Mucosa of descending colon (tissue), 3 donors: ENCODE data around the gene VPS36. TPM values are rescaled to one million over a fixed set of nuclear protein-coding genes. Genes with fewer than 3 reads are reported as not detected.
"Not testable (repeated sequence)": the region's sequence is repeated elsewhere in the genome, so short reads cannot be mapped to it uniquely, and the experiment has no call there.

Experiments
- ATAC-seq: fragments of 200-7000 bp; cut with Tn5 transposase; one replicate; pipeline ENCODE4 v1.9.1; 2020; ENCODE audit warnings: mild to moderate bottlenecking, moderate library complexity
- DNase-seq, 3 donors: peaks; one replicate each; pipeline ENCODE4 v3.0.0-alpha.2; 2020
- H3K36me3 ChIP-seq: fragments of 200-600 bp; one replicate; pipeline ENCODE4 v1.8.0; 2021; ENCODE audit warnings: low read depth, mild to moderate bottlenecking
- H3K4me1 ChIP-seq: fragments of 200-600 bp; one replicate; pipeline ENCODE4 v1.8.0; 2021; ENCODE audit warnings: low read depth, mild to moderate bottlenecking
- H3K4me3 ChIP-seq: fragments of 200-600 bp; one replicate; pipeline ENCODE4 v1.8.0; 2021; ENCODE audit warnings: mild to moderate bottlenecking
- H3K9me3 ChIP-seq: fragments of 200-600 bp; one replicate; pipeline ENCODE4 v1.8.0; 2021; ENCODE audit warnings: mild to moderate bottlenecking
- intact Hi-C, 2 donors: fragments of 100-400 bp; cut with DNase I in 1 of 2; cut with micrococcal nuclease in 1 of 2; formaldehyde crosslinking; loops; one replicate each; pipeline versions ENCODE4 v1.11.0 to v1.11.1; 2022; cut with DNase I, micrococcal nuclease
- total RNA-seq, 3 donors: library from RNA; stranded (reverse); fragmentation: NEBNext Ultra II Directional in 2 of 3; extraction: Animal tissue kit (Norgen Biotek cat#: 25700) in 2 of 3; gene quantifications; one replicate each; pipeline versions ENCODE4 v1.2.1 to v1.2.4, GENCODE V29; 2021 to 2023
- TF ChIP-seq, protein P1 (sequence below): fragments of 200-600 bp; IDR thresholded peaks from one replicate; pipeline ENCODE4 v1.8.0; 2022; ENCODE audit warnings: antibody characterized with exemption, mild to moderate bottlenecking
- donor health status: DM: no; HTN: no; CAD: no; lungs with moderate emphysema.
- donor health status: DM: no; HTN: no; CAD: no.
- donor health status: DM: no; HTN: yes; CAD: no.

Gene VPS36
- total RNA-seq, 3 donors from 2014 or later, result 44.3 to 71.3 (median 58.1) TPM

DNA sequence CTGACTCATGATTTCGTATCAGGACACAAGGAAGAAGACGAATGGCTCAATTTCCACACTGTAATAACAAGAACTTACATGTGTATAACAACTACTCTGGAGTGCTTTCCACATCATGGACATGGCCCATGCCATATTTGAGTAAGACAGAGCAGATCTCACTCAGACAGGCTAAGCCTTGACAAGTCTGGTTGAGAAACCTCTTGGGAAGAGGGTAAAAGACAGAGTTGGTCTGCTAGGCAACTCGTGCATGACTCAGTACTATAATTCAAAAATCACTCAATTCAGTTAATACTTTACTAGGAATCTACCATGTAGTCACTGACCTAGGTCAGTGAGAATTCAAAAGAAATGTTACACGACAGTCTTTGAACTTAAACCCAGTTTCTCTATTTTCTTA is 38.8 kb downstream of the VPS36 start:
- ATAC-seq (no peak), DNase-seq (no peak)
- Histone ChIP-seq H3K36me3 (no peaks in the 10 kb centered on the region), H3K9me3 (no peaks in the 10 kb centered on the region), H3K4me3 (no peak overlapping the region), H3K4me1 (no peaks in the 10 kb centered on the region)
- intact Hi-C loops, result no loop called here
- TF ChIP-seq, protein P1, sequence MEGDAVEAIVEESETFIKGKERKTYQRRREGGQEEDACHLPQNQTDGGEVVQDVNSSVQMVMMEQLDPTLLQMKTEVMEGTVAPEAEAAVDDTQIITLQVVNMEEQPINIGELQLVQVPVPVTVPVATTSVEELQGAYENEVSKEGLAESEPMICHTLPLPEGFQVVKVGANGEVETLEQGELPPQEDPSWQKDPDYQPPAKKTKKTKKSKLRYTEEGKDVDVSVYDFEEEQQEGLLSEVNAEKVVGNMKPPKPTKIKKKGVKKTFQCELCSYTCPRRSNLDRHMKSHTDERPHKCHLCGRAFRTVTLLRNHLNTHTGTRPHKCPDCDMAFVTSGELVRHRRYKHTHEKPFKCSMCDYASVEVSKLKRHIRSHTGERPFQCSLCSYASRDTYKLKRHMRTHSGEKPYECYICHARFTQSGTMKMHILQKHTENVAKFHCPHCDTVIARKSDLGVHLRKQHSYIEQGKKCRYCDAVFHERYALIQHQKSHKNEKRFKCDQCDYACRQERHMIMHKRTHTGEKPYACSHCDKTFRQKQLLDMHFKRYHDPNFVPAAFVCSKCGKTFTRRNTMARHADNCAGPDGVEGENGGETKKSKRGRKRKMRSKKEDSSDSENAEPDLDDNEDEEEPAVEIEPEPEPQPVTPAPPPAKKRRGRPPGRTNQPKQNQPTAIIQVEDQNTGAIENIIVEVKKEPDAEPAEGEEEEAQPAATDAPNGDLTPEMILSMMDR, result no peak

DNA sequence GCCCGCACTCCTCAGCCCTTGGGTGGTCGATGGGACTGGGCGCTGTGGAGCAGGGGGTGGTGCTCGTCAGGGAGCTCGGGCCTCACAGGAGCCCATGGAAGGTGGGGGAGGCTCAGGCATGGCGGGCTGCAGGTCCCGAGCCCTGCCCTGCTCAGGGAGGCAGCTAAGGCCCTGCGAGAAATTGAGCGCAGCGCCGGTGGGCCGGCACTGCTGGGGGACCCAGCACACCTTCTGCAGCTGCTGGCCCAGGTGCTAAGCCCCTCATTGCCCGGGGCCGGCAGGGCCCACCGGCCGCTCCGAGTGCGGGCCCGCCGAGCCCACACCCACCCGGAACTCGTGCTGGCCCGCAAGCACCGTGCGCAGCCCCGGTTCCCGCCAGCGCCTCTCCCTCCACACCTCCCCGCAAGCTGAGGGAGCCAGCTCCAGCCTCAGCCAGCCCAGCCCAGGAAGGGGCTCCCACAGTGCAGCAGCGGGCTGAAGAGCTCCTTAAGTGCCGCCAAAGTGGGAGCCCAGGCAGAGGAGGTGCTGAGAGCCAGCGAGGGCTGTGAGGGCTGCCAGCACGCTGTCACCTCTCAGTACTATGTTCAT is 42.3 kb downstream of the VPS36 start:
- H3K9me3 ChIP-seq, ATAC-seq, H3K4me3 ChIP-seq, DNase-seq, H3K36me3 ChIP-seq, intact Hi-C loops: not testable (repeated sequence)
- peaks cover 13% of the 10 kb centered on the region for H3K4me1 ChIP-seq

- H3K36me3 ChIP-seq, DNase-seq, H3K9me3 ChIP-seq, ATAC-seq, intact Hi-C loops, H3K4me3 ChIP-seq: not testable (repeated sequence)
- H3K4me1 ChIP-seq, result peaks cover 13% of the 10 kb centered on the region
Observed at GRCh38 chr13:52407436-52407835, 43.0 kb downstream of the VPS36 start.

- H3K9me3 ChIP-seq, result no peaks in the 10 kb centered on the region
- ATAC-seq, result no peak
- no peak overlapping the region for H3K4me3 ChIP-seq
- TF ChIP-seq, protein P1, result no peak
- no peak for DNase-seq
- peaks cover 13% of the 10 kb centered on the region for H3K4me1 ChIP-seq
- intact Hi-C loops, result no loop called here
- no peaks in the 10 kb centered on the region for H3K36me3 ChIP-seq
Observed at GRCh38 chr13:52406629-52407028, 43.8 kb downstream of the VPS36 start.

- Histone ChIP-seq H3K9me3 (no peaks in the 10 kb centered on the region), H3K4me3 (no peak within 1 kb of the TSS), H3K36me3 (no peaks in the 10 kb centered on the region), H3K4me1 (peaks cover 13% of the 10 kb centered on the region)
- ATAC-seq (peak; percentile 72), DNase-seq (peak; percentile 33 to 63 (median 51))
- intact Hi-C loops, result no loop called here
- TF ChIP-seq, protein P1, result no peak
Observed at GRCh38 chr13:52405767-52406494, 44.5 kb downstream of the VPS36 start, which contains the start of gene THSD1. THSD1 (minus strand) TSS chr13:52406172; CDS start chr13:52402600, 3,572 bp downstream.

DNA sequence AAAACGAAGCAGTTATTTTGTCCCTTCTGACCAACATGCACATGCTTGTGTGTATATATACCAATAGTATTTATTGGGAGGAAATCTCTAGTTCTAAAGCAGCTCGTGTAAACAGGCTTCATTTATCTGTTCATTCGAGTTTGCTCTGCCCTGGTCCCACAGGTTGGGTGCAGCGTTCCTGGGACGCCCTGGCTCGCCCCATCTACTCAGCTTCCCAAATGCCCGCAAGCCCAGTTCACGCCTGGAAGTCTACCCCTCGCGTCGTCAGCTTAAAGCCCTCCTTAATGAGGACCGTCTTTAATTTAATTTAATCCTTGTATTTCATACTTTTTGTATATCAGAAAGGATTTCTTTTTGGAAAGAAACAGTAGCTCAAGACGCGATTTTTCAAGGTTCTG is 45.1 kb downstream of the VPS36 start:
- Histone ChIP-seq H3K36me3 (no peaks in the 10 kb centered on the region), H3K9me3 (no peaks in the 10 kb centered on the region), H3K4me3 (no peak overlapping the region), H3K4me1 (peaks cover 13% of the 10 kb centered on the region)
- ATAC-seq (no peak), DNase-seq (no peak)
- intact Hi-C loops, result no loop called here
- TF ChIP-seq, protein P1, result no peak
